Duodenal mucosa (tissue), 2 donors: ENCODE measurements around the gene STK33.

Experiments
- H3K27ac ChIP-seq: one replicate; pipeline ENCODE4 v1.7.0; 2013; ENCODE audit warnings: low read depth, low read length
- H3K27me3 ChIP-seq, 2 donors: one replicate each; pipeline ENCODE4 v1.7.0; 2013; ENCODE audit warnings: low read length in 2 of 2, control low read depth in 1 of 2; ENCODE audit not compliant: insufficient read depth in 2 of 2, control insufficient read depth in 1 of 2
- H3K36me3 ChIP-seq, 2 donors: one replicate each; pipeline ENCODE4 v1.7.0; 2013; ENCODE audit warnings: low read length in 2 of 2, control low read depth in 1 of 2; ENCODE audit not compliant: insufficient read depth in 2 of 2, control insufficient read depth in 1 of 2
- H3K4me1 ChIP-seq, 2 donors: one replicate each; pipeline ENCODE4 v1.7.0; 2013; ENCODE audit warnings: low read length in 2 of 2, control low read depth in 1 of 2; ENCODE audit not compliant: insufficient read depth in 2 of 2, control insufficient read depth in 1 of 2
- H3K4me3 ChIP-seq, 2 donors: one replicate each; pipeline ENCODE4 v1.7.0; 2013; ENCODE audit warnings: low read length in 2 of 2, low read depth in 1 of 2
- H3K9ac ChIP-seq, 2 donors: one replicate each; pipeline ENCODE4 v1.7.0; 2013; ENCODE audit warnings: low read length in 2 of 2, low read depth in 1 of 2
- H3K9me3 ChIP-seq, 2 donors: one replicate each; pipeline ENCODE4 v1.7.0; 2013; ENCODE audit warnings: low read length in 2 of 2, control low read depth in 1 of 2; ENCODE audit not compliant: control insufficient read depth in 1 of 2

Gene STK33

GRCh38 chr11:8370812-8371515, 223.1 kb downstream of the STK33 start:
- H3K27me3 ChIP-seq, result no peaks in the 10 kb centered on the region
- H3K36me3 ChIP-seq, result no peaks in the 10 kb centered on the region
- no peaks in the 10 kb centered on the region for H3K9me3 ChIP-seq
- H3K27ac ChIP-seq, result no peak overlapping the region
- no peak overlapping the region for H3K4me3 ChIP-seq
- H3K4me1 ChIP-seq, result no peaks in the 10 kb centered on the region
- H3K9ac ChIP-seq, result no peak overlapping the region

GRCh38 chr11:8369592-8370205, 224.3 kb downstream of the STK33 start:
- Histone ChIP-seq H3K27ac (no peak overlapping the region), H3K4me3 (no peak overlapping the region), H3K4me1 (no peaks in the 10 kb centered on the region), H3K27me3 (no peaks in the 10 kb centered on the region), H3K36me3 (no peaks in the 10 kb centered on the region), H3K9me3 (no peaks in the 10 kb centered on the region), H3K9ac (no peak overlapping the region)

- Histone ChIP-seq H3K36me3 (no peaks in the 10 kb centered on the region), H3K4me3 (no peak overlapping the region), H3K27ac (no peak overlapping the region), H3K9me3 (no peaks in the 10 kb centered on the region), H3K4me1 (no peaks in the 10 kb centered on the region), H3K27me3 (no peaks in the 10 kb centered on the region), H3K9ac (no peak overlapping the region)
Measured at GRCh38 chr11:8368772-8369171, 225.3 kb downstream of the STK33 start.

GRCh38 chr11:8368194-8368593, 225.8 kb downstream of the STK33 start:
- no peaks in the 10 kb centered on the region for H3K27me3 ChIP-seq
- H3K4me3 ChIP-seq, result no peak overlapping the region
- H3K4me1 ChIP-seq, result no peaks in the 10 kb centered on the region
- no peaks in the 10 kb centered on the region for H3K36me3 ChIP-seq
- H3K9ac ChIP-seq, result no peak overlapping the region
- H3K9me3 ChIP-seq, result no peaks in the 10 kb centered on the region
- H3K27ac ChIP-seq, result no peak overlapping the region

- Histone ChIP-seq H3K4me1 (no peaks in the 10 kb centered on the region), H3K27ac (no peak overlapping the region), H3K9me3 (no peaks in the 10 kb centered on the region), H3K9ac (no peak overlapping the region), H3K27me3 (no peaks in the 10 kb centered on the region), H3K4me3 (no peak overlapping the region), H3K36me3 (no peaks in the 10 kb centered on the region)
Measured at GRCh38 chr11:8366316-8366715, 227.7 kb downstream of the STK33 start.

GRCh38 chr11:8365216-8365941, 228.6 kb downstream of the STK33 start:
- no peaks in the 10 kb centered on the region for H3K27me3 ChIP-seq
- no peak overlapping the region for H3K27ac ChIP-seq
- H3K4me3 ChIP-seq, result no peak overlapping the region

GRCh38 chr11:8363921-8364320, 230.1 kb downstream of the STK33 start:
- no peak overlapping the region for H3K9ac ChIP-seq
- H3K36me3 ChIP-seq, result no peaks in the 10 kb centered on the region
- peaks cover 8 to 16% of the 10 kb centered on the region in 2 donors for H3K4me1 ChIP-seq
- no peaks in the 10 kb centered on the region for H3K9me3 ChIP-seq
- H3K27me3 ChIP-seq, result no peaks in the 10 kb centered on the region
- no peak overlapping the region for H3K4me3 ChIP-seq
- H3K27ac ChIP-seq, result no peak overlapping the region

More at GRCh38 chr11:8365216-8365941, 228.6 kb downstream of the STK33 start:
- no peak overlapping the region for H3K9ac ChIP-seq
- no peaks in the 10 kb centered on the region for H3K36me3 ChIP-seq
- peaks cover under 1 to 7% of the 10 kb centered on the region in 2 donors for H3K4me1 ChIP-seq
- H3K9me3 ChIP-seq, result no peaks in the 10 kb centered on the region

- Histone ChIP-seq H3K27me3 (no peaks in the 10 kb centered on the region), H3K9me3 (no peaks in the 10 kb centered on the region), H3K4me1 (peaks cover 8 to 16% of the 10 kb centered on the region in 2 donors), H3K4me3 (no peak overlapping the region), H3K36me3 (no peaks in the 10 kb centered on the region), H3K27ac (no peak overlapping the region), H3K9ac (no peak overlapping the region)
Measured at GRCh38 chr11:8362899-8363298, 231.1 kb downstream of the STK33 start.

- Histone ChIP-seq H3K4me3 (no peak overlapping the region), H3K9ac (no peak overlapping the region), H3K4me1 (peaks cover 11 to 17% of the 10 kb centered on the region in 2 donors), H3K27me3 (no peaks in the 10 kb centered on the region), H3K27ac (no peak overlapping the region), H3K36me3 (no peaks in the 10 kb centered on the region), H3K9me3 (no peaks in the 10 kb centered on the region)
Measured at GRCh38 chr11:8362491-8362890, 231.5 kb downstream of the STK33 start.

GRCh38 chr11:8361664-8362210, 232.3 kb downstream of the STK33 start:
- Histone ChIP-seq H3K4me1 (peaks cover 17 to 25% of the 10 kb centered on the region in 2 donors), H3K9me3 (no peaks in the 10 kb centered on the region), H3K9ac (no peak overlapping the region), H3K27me3 (no peaks in the 10 kb centered on the region), H3K27ac (no peak overlapping the region), H3K36me3 (no peaks in the 10 kb centered on the region), H3K4me3 (no peak overlapping the region)
